Activated T-cell treated with anti-CD3 and anti-CD28 coated beads, Interleukin-2, amount 50 U/mL, for 4 hours (primary cell): ENCODE results near the gene ZBTB20. TPM values are rescaled to one million over a fixed set of nuclear protein-coding genes. Genes with fewer than 3 reads are reported as not detected.

Experiments
- ATAC-seq, 2 donors: fragments of 200-7000 bp; cut with Tn5 transposase; one replicate each; pipeline ENCODE4 v1.10.0; 2021
- DNase-seq: peaks from one replicate; pipeline ENCODE4 v3.0.0-alpha.2; 2020
- H3K27me3 Mint-ChIP-seq: one replicate; pipeline ENCODE4 v1.8.0; 2021; ENCODE audit warnings: low read depth, mixed read lengths
- H3K36me3 Mint-ChIP-seq: one replicate; pipeline ENCODE4 v1.8.0; 2022; ENCODE audit warnings: mixed read lengths; ENCODE audit not compliant: insufficient read depth
- H3K4me1 Mint-ChIP-seq: one replicate; pipeline ENCODE4 v1.8.0; 2021; ENCODE audit warnings: low read depth, mixed read lengths
- H3K4me3 Mint-ChIP-seq: one replicate; pipeline ENCODE4 v1.8.0; 2021; ENCODE audit warnings: mild to moderate bottlenecking, moderate library complexity, mixed read lengths
- H3K9me3 Mint-ChIP-seq: one replicate; pipeline ENCODE4 v1.8.0; 2021; ENCODE audit warnings: mixed read lengths
- total RNA-seq, 3 donors: library from RNA; stranded (reverse); gene quantifications; one replicate each; pipeline ENCODE4 v1.2.1, GENCODE V29; 2021

The ZBTB20 gene
- total RNA-seq, 3 donors from 2014 or later: 0.91 to 2.8 (median 1.8) TPM

- Mint-ChIP-seq H3K4me3 (no peak overlapping the region), H3K27me3 (no peaks in the 10 kb centered on the region), H3K36me3 (peaks cover 4% of the 10 kb centered on the region), H3K9me3 (no peaks in the 10 kb centered on the region), H3K4me1 (no peaks in the 10 kb centered on the region)
- no peak for ATAC-seq
- no peak for DNase-seq
Measured at GRCh38 chr3:114447950-114448479, 699.1 kb downstream of the ZBTB20 start.

GRCh38 chr3:114447545-114447944 is 699.5 kb downstream of the ZBTB20 start:
- Mint-ChIP-seq H3K27me3 (no peaks in the 10 kb centered on the region), H3K9me3 (no peaks in the 10 kb centered on the region), H3K36me3 (peaks cover 4% of the 10 kb centered on the region), H3K4me1 (peaks cover 1% of the 10 kb centered on the region), H3K4me3 (no peak overlapping the region)
- DNase-seq (no peak), ATAC-seq (no peak)

- Mint-ChIP-seq H3K9me3 (no peaks in the 10 kb centered on the region), H3K4me1 (peaks cover 1% of the 10 kb centered on the region), H3K27me3 (no peaks in the 10 kb centered on the region), H3K36me3 (peaks cover 4% of the 10 kb centered on the region), H3K4me3 (no peak overlapping the region)
- no peak for DNase-seq
- no peak for ATAC-seq
Measured at GRCh38 chr3:114446600-114446999, 700.5 kb downstream of the ZBTB20 start.

- no peaks in the 10 kb centered on the region for H3K9me3 Mint-ChIP-seq
- DNase-seq: no peak
- no peaks in the 10 kb centered on the region for H3K27me3 Mint-ChIP-seq
Measured at GRCh38 chr3:114445233-114445632, 701.9 kb downstream of the ZBTB20 start.

GRCh38 chr3:114444216-114444615 is 702.9 kb downstream of the ZBTB20 start:
- Mint-ChIP-seq H3K4me3 (no peak overlapping the region), H3K36me3 (peaks cover 3% of the 10 kb centered on the region), H3K4me1 (peaks cover 1% of the 10 kb centered on the region), H3K9me3 (no peaks in the 10 kb centered on the region), H3K27me3 (no peaks in the 10 kb centered on the region)
- ATAC-seq (no peak), DNase-seq (no peak)

More at GRCh38 chr3:114445233-114445632, 701.9 kb downstream of the ZBTB20 start:
- H3K36me3 Mint-ChIP-seq: peaks cover 4% of the 10 kb centered on the region
- H3K4me1 Mint-ChIP-seq: peaks cover 1% of the 10 kb centered on the region
- no peak for ATAC-seq
- no peak overlapping the region for H3K4me3 Mint-ChIP-seq

- no peaks in the 10 kb centered on the region for H3K9me3 Mint-ChIP-seq
- peaks cover 4% of the 10 kb centered on the region for H3K36me3 Mint-ChIP-seq
- DNase-seq (no peak), ATAC-seq (no peak)
- no peaks in the 10 kb centered on the region for H3K27me3 Mint-ChIP-seq
- no peak overlapping the region for H3K4me3 Mint-ChIP-seq
- peaks cover 1% of the 10 kb centered on the region for H3K4me1 Mint-ChIP-seq
Measured at GRCh38 chr3:114442246-114442645, 704.8 kb downstream of the ZBTB20 start.

- H3K9me3 Mint-ChIP-seq: no peaks in the 10 kb centered on the region
- no peak for ATAC-seq
- H3K27me3 Mint-ChIP-seq: no peaks in the 10 kb centered on the region
- no peak overlapping the region for H3K4me3 Mint-ChIP-seq
- H3K4me1 Mint-ChIP-seq: peaks cover 1% of the 10 kb centered on the region
- DNase-seq: no peak
- peaks cover 2% of the 10 kb centered on the region for H3K36me3 Mint-ChIP-seq
Measured at GRCh38 chr3:114441386-114441785, 705.7 kb downstream of the ZBTB20 start.

- no peak for ATAC-seq
- no peaks in the 10 kb centered on the region for H3K27me3 Mint-ChIP-seq
- no peak overlapping the region for H3K4me3 Mint-ChIP-seq
- no peaks in the 10 kb centered on the region for H3K9me3 Mint-ChIP-seq
- H3K36me3 Mint-ChIP-seq: peaks cover 2% of the 10 kb centered on the region
- peaks cover 1% of the 10 kb centered on the region for H3K4me1 Mint-ChIP-seq
- DNase-seq: no peak
Measured at GRCh38 chr3:114440700-114441099, 706.4 kb downstream of the ZBTB20 start.

GRCh38 chr3:114439284-114439683 is 707.8 kb downstream of the ZBTB20 start:
- Mint-ChIP-seq H3K4me3 (no peak overlapping the region), H3K27me3 (no peaks in the 10 kb centered on the region)

GRCh38 chr3:114437897-114438296 is 709.2 kb downstream of the ZBTB20 start:
- Mint-ChIP-seq H3K27me3 (no peaks in the 10 kb centered on the region), H3K9me3 (no peaks in the 10 kb centered on the region), H3K4me1 (peaks cover 1% of the 10 kb centered on the region), H3K4me3 (no peak overlapping the region), H3K36me3 (peaks cover 2% of the 10 kb centered on the region)
- ATAC-seq (no peak), DNase-seq (no peak)

More at GRCh38 chr3:114439284-114439683, 707.8 kb downstream of the ZBTB20 start:
- Mint-ChIP-seq H3K9me3 (no peaks in the 10 kb centered on the region), H3K4me1 (peaks cover 1% of the 10 kb centered on the region), H3K36me3 (peaks cover 2% of the 10 kb centered on the region)
- ATAC-seq: no peak
- no peak for DNase-seq

GRCh38 chr3:114436182-114436581 is 710.9 kb downstream of the ZBTB20 start:
- no peaks in the 10 kb centered on the region for H3K27me3 Mint-ChIP-seq
- no peak overlapping the region for H3K4me3 Mint-ChIP-seq

GRCh38 chr3:114435386-114436115 is 711.5 kb downstream of the ZBTB20 start:
- H3K4me1 Mint-ChIP-seq: no peaks in the 10 kb centered on the region
- ATAC-seq (no peak), DNase-seq (no peak)
- H3K9me3 Mint-ChIP-seq: no peaks in the 10 kb centered on the region
- H3K27me3 Mint-ChIP-seq: no peaks in the 10 kb centered on the region
- H3K36me3 Mint-ChIP-seq: peaks cover 2% of the 10 kb centered on the region
- H3K4me3 Mint-ChIP-seq: no peak overlapping the region

More at GRCh38 chr3:114436182-114436581, 710.9 kb downstream of the ZBTB20 start:
- Mint-ChIP-seq H3K4me1 (no peaks in the 10 kb centered on the region), H3K36me3 (peaks cover 2% of the 10 kb centered on the region), H3K9me3 (no peaks in the 10 kb centered on the region)
- no peak for ATAC-seq
- no peak for DNase-seq

- Mint-ChIP-seq H3K27me3 (no peaks in the 10 kb centered on the region), H3K36me3 (no peaks in the 10 kb centered on the region), H3K9me3 (no peaks in the 10 kb centered on the region), H3K4me1 (no peaks in the 10 kb centered on the region), H3K4me3 (no peak overlapping the region)
- ATAC-seq (no peak), DNase-seq (no peak)
Measured at GRCh38 chr3:114432310-114432709, 714.8 kb downstream of the ZBTB20 start.

GRCh38 chr3:114428044-114428595 is 719.0 kb downstream of the ZBTB20 start:
- H3K4me1 Mint-ChIP-seq: no peaks in the 10 kb centered on the region
- no peak for ATAC-seq

More at GRCh38 chr3:114428044-114428595, 719.0 kb downstream of the ZBTB20 start:
- H3K4me3 Mint-ChIP-seq: no peak overlapping the region
- H3K9me3 Mint-ChIP-seq: no peaks in the 10 kb centered on the region
- no peak for DNase-seq
- no peaks in the 10 kb centered on the region for H3K36me3 Mint-ChIP-seq
- H3K27me3 Mint-ChIP-seq: no peaks in the 10 kb centered on the region
